DOHH2 (cell line): ENCODE data around the gene KCNV2.

Experiments used
- CTCF ChIP-seq: fragments of 200-600 bp; sonication (generic); IDR thresholded peaks from one replicate; pipeline ENCODE4 v1.5.1; 2014; ENCODE audit warnings: antibody characterized with exemption, mild to moderate bottlenecking, low read depth, low read length; ENCODE audit not compliant: poor library complexity, severe bottlenecking
- EZH2phosphoT487 ChIP-seq: fragments of 200-600 bp; sonication (generic); IDR thresholded peaks from 2 replicates; pipeline ENCODE4 v1.6.1; 2017; ENCODE audit warnings: borderline replicate concordance, mild to moderate bottlenecking, antibody characterized with exemption, low read length, moderate library complexity, mixed read lengths

- TF ChIP-seq CTCF (no peak), EZH2phosphoT487 (no peak)
These were observed 2.9 kb downstream of the KCNV2 start for GRCh38 chr9:2720179-2720654.
